A673 (cell line): ENCODE measurements around the gene SCN10A.

Experiments used
- EZH2 ChIP-seq: fragments of 200-600 bp; sonication (generic); IDR thresholded peaks from 2 replicates; pipeline ENCODE4 v1.6.1; 2017; ENCODE audit warnings: borderline replicate concordance, low read depth, mild to moderate bottlenecking, mixed read lengths, antibody characterized with exemption, low read length; ENCODE audit not compliant: poor library complexity, severe bottlenecking
- TF ChIP-seq, protein P1 (sequence below): fragments of 300-800, 200-600 bp; sonication (generic); conservative IDR thresholded peaks from 2 replicates; pipeline ENCODE4 v1.5.1; 2017; ENCODE audit warnings: low read depth, mild to moderate bottlenecking, antibody characterized with exemption, low read length, moderate library complexity, mixed read lengths

DNA sequence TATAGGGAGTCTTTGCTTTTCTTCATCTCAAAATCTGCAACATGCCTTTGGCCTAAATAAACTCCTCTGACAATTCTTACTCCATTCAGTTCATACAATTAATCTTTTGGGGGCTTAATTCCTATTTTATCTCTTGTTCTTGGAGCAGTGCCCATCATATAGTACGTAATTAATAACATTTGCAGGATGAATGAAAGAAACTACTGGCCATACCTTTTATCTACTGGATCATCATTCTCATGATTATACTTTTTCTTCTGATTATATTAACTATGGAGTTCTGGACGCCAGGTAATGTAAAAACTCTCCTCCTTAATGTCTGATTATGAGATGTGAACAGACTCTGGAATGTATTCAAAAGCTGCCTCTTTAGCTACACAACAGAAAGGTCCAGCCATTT is 120.0 kb downstream of the SCN10A start:
- no peak for TF ChIP-seq EZH2
- TF ChIP-seq, protein P1, sequence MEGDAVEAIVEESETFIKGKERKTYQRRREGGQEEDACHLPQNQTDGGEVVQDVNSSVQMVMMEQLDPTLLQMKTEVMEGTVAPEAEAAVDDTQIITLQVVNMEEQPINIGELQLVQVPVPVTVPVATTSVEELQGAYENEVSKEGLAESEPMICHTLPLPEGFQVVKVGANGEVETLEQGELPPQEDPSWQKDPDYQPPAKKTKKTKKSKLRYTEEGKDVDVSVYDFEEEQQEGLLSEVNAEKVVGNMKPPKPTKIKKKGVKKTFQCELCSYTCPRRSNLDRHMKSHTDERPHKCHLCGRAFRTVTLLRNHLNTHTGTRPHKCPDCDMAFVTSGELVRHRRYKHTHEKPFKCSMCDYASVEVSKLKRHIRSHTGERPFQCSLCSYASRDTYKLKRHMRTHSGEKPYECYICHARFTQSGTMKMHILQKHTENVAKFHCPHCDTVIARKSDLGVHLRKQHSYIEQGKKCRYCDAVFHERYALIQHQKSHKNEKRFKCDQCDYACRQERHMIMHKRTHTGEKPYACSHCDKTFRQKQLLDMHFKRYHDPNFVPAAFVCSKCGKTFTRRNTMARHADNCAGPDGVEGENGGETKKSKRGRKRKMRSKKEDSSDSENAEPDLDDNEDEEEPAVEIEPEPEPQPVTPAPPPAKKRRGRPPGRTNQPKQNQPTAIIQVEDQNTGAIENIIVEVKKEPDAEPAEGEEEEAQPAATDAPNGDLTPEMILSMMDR, result no peak
